Measurements from ENCODE around the gene FES.

GRCh38 chr15:90887037-90887481, 2.8 kb downstream of the FES start:
- no peak for TF ChIP-seq CBX2 (IDR thresholded peaks at IDR 0.05; ENCODE audit: borderline replicate concordance, low read depth)
- TF ChIP-seq SMC3 (IDR thresholded peaks at IDR 0.05), result no peak
- no peak for TF ChIP-seq CTCF (IDR thresholded peaks at IDR 0.05)
- TF ChIP-seq POLR2A (IDR thresholded peaks at IDR 0.05; ENCODE audit: low read length), result no peak
- TF ChIP-seq SREBF2 (IDR thresholded peaks at IDR 0.05), result no peak
- TF ChIP-seq FOSL2 (IDR thresholded peaks at IDR 0.05), result no peak
- no peak for TF ChIP-seq FOSL2 (CRISPR knock-in tag; IDR thresholded peaks at IDR 0.05)
